GM12878 (cell line): ENCODE data around the gene ADGRV1. TPM values are rescaled to one million over a fixed set of nuclear protein-coding genes. Genes with fewer than 3 reads are reported as not detected.

Source experiments
- EP300 ChIP-seq, 2 experiments: fragments of 150-350 bp in 1 of 2; IDR thresholded peaks; 2 replicates each; pipeline ENCODE4 v1.6.1; 2011 to 2012; ENCODE audit warnings: low read depth in 2 of 2, low read length in 2 of 2, borderline replicate concordance in 1 of 2, improper control_type of control experiment in 1 of 2, inconsistent platforms in 1 of 2; ENCODE audit not compliant: control insufficient read depth in 1 of 2
- GATAD2B ChIP-seq: fragments of 450-650 bp; conservative IDR thresholded peaks from 2 replicates; pipeline ENCODE4 v1.6.1; 2017; ENCODE audit warnings: low read depth, mild to moderate bottlenecking, moderate library complexity
- HDAC2 ChIP-seq: fragments of 200-600 bp; sonication (generic); IDR thresholded peaks from 2 replicates; pipeline ENCODE4 v1.6.1; 2017
- IKZF2 ChIP-seq, 2 experiments: fragments of 450-650 bp; IDR thresholded peaks; 2 replicates each; pipeline ENCODE4 v1.6.1; 2017; ENCODE audit warnings: mild to moderate bottlenecking in 2 of 2, moderate library complexity in 2 of 2
- KAT2A ChIP-seq: conservative IDR thresholded peaks from 2 replicates; pipeline ENCODE4 v1.6.1; 2011; ENCODE audit warnings: low read depth, low read length; ENCODE audit not compliant: control insufficient read depth
- MAX ChIP-seq: IDR thresholded peaks from 2 replicates; pipeline ENCODE4 v1.6.1; 2012; ENCODE audit warnings: low read depth, low read length, improper control_type of control experiment
- NR2C1 ChIP-seq: fragments of 450-650 bp; IDR thresholded peaks from 2 replicates; pipeline ENCODE4 v1.6.1; 2017; ENCODE audit warnings: antibody characterized with exemption, mild to moderate bottlenecking, moderate library complexity
- RELB ChIP-seq: fragments of 450-650 bp; IDR thresholded peaks from 2 replicates; pipeline ENCODE4 v1.6.1; 2017; ENCODE audit warnings: low read depth, mild to moderate bottlenecking, moderate library complexity
- REST ChIP-seq: IDR thresholded peaks from 2 replicates; pipeline ENCODE4 v1.6.1; 2012; ENCODE audit warnings: mild to moderate bottlenecking, low read depth, low read length
- RFX5 ChIP-seq: IDR thresholded peaks from 2 replicates; pipeline ENCODE4 v1.6.1; 2011; ENCODE audit warnings: low read depth, low read length, improper control_type of control experiment
- SIN3A ChIP-seq: IDR thresholded peaks from 2 replicates; pipeline ENCODE4 v1.6.1; 2012; ENCODE audit warnings: low read depth, low read length, improper control_type of control experiment
- STAT3 ChIP-seq: IDR thresholded peaks from 2 replicates; pipeline ENCODE4 v1.6.1; 2011; ENCODE audit warnings: low read depth, low read length, improper control_type of control experiment
- TAF1 ChIP-seq: IDR thresholded peaks from 2 replicates; pipeline ENCODE4 v1.6.1; 2011; ENCODE audit warnings: mild to moderate bottlenecking, low read depth, low read length, borderline replicate concordance
- TCF12 ChIP-seq: IDR thresholded peaks from 2 replicates; pipeline ENCODE4 v1.6.1; 2011; ENCODE audit warnings: low read depth, mild to moderate bottlenecking, low read length
- TCF3 ChIP-seq: IDR thresholded peaks from 2 replicates; pipeline ENCODE4 v1.6.1; 2012; ENCODE audit warnings: low read depth, mild to moderate bottlenecking, low read length, borderline replicate concordance; ENCODE audit not compliant: insufficient read depth
- TCF7 ChIP-seq: IDR thresholded peaks from 2 replicates; pipeline ENCODE4 v1.6.1; 2014; ENCODE audit warnings: antibody characterized with exemption, borderline replicate concordance
- ZNF384 ChIP-seq: IDR thresholded peaks from 2 replicates; pipeline ENCODE4 v1.6.1; 2012; ENCODE audit warnings: low read depth, mild to moderate bottlenecking, low read length, improper control_type of control experiment, borderline replicate concordance
- polyA plus RNA-seq, 11 experiments: library from polyadenylated mRNA; depleted of rRNA in 4 of 11; unstranded in 6 of 11; stranded (reverse) in 5 of 11; fragments of >200 nt; fragmentation: Nextera tagmentation in 4 of 11; fragmentation: Illumina TruSeq in 1 of 11; extraction: Ambion mirVana in 4 of 11; extraction: Trizol in 1 of 11; gene quantifications; 1 replicate in 1 of 11; 2 replicates in 10 of 11; pipeline versions ENCODE4 v1.2.1 to v1.2.3, GENCODE V29; 2011 to 2016; ENCODE audit warnings: inconsistent platforms in 2 of 11, missing spikeins in 2 of 11, low read depth in 1 of 11
- total RNA-seq, 4 experiments: library from RNA; depleted of rRNA in 3 of 4; stranded (reverse); fragments of >200 nt in 3 of 4; fragmentation: Illumina TruSeq in 1 of 4; extraction: Trizol in 1 of 4; gene quantifications; 2 replicates each; pipeline versions ENCODE4 v1.2.1 to v1.2.3, GENCODE V29; 2013 to 2021
- TF ChIP-seq, protein P1 (sequence below): fragments of 450-650 bp; IDR thresholded peaks from 2 replicates; pipeline ENCODE4 v1.6.1; 2017; ENCODE audit warnings: mild to moderate bottlenecking, low read depth, inconsistent platforms; ENCODE audit not compliant: poor library complexity, severe bottlenecking
- TF ChIP-seq, protein P2 (sequence below): fragments of 450-650 bp; IDR thresholded peaks from 2 replicates; pipeline ENCODE4 v1.6.1; 2016; ENCODE audit warnings: mild to moderate bottlenecking

Gene ADGRV1
- total and polyA plus RNA-seq, 10 of the 15 experiments (the other 5 are each of a cell fraction or from before 2014, with no cell fraction given): 0.04 to 8.1 (median 0.16) TPM; not detected in 1

GRCh38 chr5:90529939-90530677 is 28.5 kb upstream of the ADGRV1 start (continued):
- no peak for TF ChIP-seq TCF7
- TF ChIP-seq STAT3: no peak
- peak; percentile 27; the same call in 1 of the 2 replicates for TF ChIP-seq SIN3A
- TF ChIP-seq HDAC2: no peak
- TF ChIP-seq, protein P1, sequence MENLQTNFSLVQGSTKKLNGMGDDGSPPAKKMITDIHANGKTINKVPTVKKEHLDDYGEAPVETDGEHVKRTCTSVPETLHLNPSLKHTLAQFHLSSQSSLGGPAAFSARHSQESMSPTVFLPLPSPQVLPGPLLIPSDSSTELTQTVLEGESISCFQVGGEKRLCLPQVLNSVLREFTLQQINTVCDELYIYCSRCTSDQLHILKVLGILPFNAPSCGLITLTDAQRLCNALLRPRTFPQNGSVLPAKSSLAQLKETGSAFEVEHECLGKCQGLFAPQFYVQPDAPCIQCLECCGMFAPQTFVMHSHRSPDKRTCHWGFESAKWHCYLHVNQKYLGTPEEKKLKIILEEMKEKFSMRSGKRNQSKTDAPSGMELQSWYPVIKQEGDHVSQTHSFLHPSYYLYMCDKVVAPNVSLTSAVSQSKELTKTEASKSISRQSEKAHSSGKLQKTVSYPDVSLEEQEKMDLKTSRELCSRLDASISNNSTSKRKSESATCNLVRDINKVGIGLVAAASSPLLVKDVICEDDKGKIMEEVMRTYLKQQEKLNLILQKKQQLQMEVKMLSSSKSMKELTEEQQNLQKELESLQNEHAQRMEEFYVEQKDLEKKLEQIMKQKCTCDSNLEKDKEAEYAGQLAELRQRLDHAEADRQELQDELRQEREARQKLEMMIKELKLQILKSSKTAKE: peak; percentile 81
- no peak for TF ChIP-seq REST
- no peak for TF ChIP-seq GATAD2B
- peak; percentile 49 to 60; a peak in 3 of 4 replicates for TF ChIP-seq IKZF2 (IDR thresholded peaks at IDR 0.05)
- no peak for TF ChIP-seq TCF12
- TF ChIP-seq MAX: no peak
- TF ChIP-seq EP300 (IDR thresholded peaks at IDR 0.05; ENCODE audit: borderline replicate concordance in 1 of 2, control insufficient read depth in 1 of 2, low read depth in 2 of 2, low read length in 2 of 2): no peak
- no peak for TF ChIP-seq TAF1
- TF ChIP-seq RFX5: no peak
- 0 out of 2 replicates have a peak, but pooled peaks have one; percentile 29 for TF ChIP-seq RELB
- TF ChIP-seq KAT2A: no peak
- TF ChIP-seq ZNF384: peak; percentile 53; the same call in 1 of the 2 replicates
- no peak for TF ChIP-seq NR2C1
- TF ChIP-seq TCF3: no peak
- TF ChIP-seq, protein P2, sequence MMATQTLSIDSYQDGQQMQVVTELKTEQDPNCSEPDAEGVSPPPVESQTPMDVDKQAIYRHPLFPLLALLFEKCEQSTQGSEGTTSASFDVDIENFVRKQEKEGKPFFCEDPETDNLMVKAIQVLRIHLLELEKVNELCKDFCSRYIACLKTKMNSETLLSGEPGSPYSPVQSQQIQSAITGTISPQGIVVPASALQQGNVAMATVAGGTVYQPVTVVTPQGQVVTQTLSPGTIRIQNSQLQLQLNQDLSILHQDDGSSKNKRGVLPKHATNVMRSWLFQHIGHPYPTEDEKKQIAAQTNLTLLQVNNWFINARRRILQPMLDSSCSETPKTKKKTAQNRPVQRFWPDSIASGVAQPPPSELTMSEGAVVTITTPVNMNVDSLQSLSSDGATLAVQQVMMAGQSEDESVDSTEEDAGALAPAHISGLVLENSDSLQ: no peak; the same call in 1 of the 2 replicates
